PC-3 (cell line): Measurements from ENCODE around the gene MYO6. TPM values are rescaled to one million over a fixed set of nuclear protein-coding genes. Genes with fewer than 3 reads are reported as not detected.

Source experiments
- ATAC-seq: fragments of 200-7000 bp; cut with Tn5 transposase; 2 replicates; pipeline ENCODE4 v1.9.1; 2020; ENCODE audit warnings: mild to moderate bottlenecking, moderate library complexity
- BruUV-seq: library from RNA; stranded (reverse); fragments of 400-500 nt; replicated peaks from 2 replicates; lab custom pipeline; 2021; lab: Mats Ljungman, UMichigan
- CTCF ChIA-PET: fragments of 300-600 bp; sonication (Branson Sonifier 250); formaldehyde crosslinking; loops from one replicate; lab custom pipeline; 2022; ENCODE audit warnings: antibody characterized with exemption; lab: Charles Lee
- POLR2A ChIA-PET: fragments of 300-600 bp; sonication (Branson Sonifier 250); formaldehyde crosslinking; loops from one replicate; lab custom pipeline; 2022; ENCODE audit warnings: antibody characterized with exemption; ENCODE audit not compliant: unreplicated experiment; lab: Charles Lee
- DNase-seq: peaks from one replicate; pipeline ENCODE4 v3.0.0-alpha.2; 2015
- H2AFZ ChIP-seq: fragments of 300-600 bp; sonication (generic); 2 replicates; pipeline ENCODE4 v1.6.0; 2016; ENCODE audit warnings: antibody characterized with exemption, low read length
- H3F3A ChIP-seq: fragments of 300-600 bp; sonication (generic); one replicate; pipeline ENCODE4 v1.6.0; 2017; ENCODE audit warnings: antibody characterized with exemption, low read length, control low read depth, mild to moderate bottlenecking; ENCODE audit not compliant: unreplicated experiment
- H3K27ac ChIP-seq: fragments of 300-600 bp; sonication (generic); 2 replicates; pipeline ENCODE4 v1.5.1; 2016; ENCODE audit warnings: mild to moderate bottlenecking, low read length
- H3K27me3 ChIP-seq: fragments of 300-600 bp; sonication (generic); 2 replicates; pipeline ENCODE4 v1.6.1; 2016; ENCODE audit warnings: low read length, mixed read lengths
- H3K36me3 ChIP-seq: fragments of 300-600 bp; sonication (generic); 2 replicates; pipeline ENCODE4 v1.6.1; 2016; ENCODE audit warnings: low read depth, mixed run types, low read length, mixed read lengths
- H3K4me1 ChIP-seq: fragments of 300-600 bp; sonication (generic); 2 replicates; pipeline ENCODE4 v1.5.1; 2016; ENCODE audit warnings: low read length; ENCODE audit not compliant: insufficient read depth
- H3K4me2 ChIP-seq: fragments of 300-600 bp; sonication (generic); 2 replicates; pipeline ENCODE4 v1.6.0; 2016; ENCODE audit warnings: low read length
- H3K4me3 ChIP-seq: fragments of 300-600 bp; sonication (generic); 2 replicates; pipeline ENCODE4 v1.5.1; 2016; ENCODE audit warnings: mild to moderate bottlenecking, low read length, mixed read lengths
- H3K79me2 ChIP-seq: fragments of 300-600 bp; sonication (generic); 2 replicates; pipeline ENCODE4 v1.6.1; 2017; ENCODE audit warnings: low read length, mixed read lengths
- H3K9ac ChIP-seq: fragments of 300-600 bp; sonication (generic); 2 replicates; pipeline ENCODE4 v1.6.0; 2016; ENCODE audit warnings: mild to moderate bottlenecking, low read length
- H3K9me2 ChIP-seq: fragments of 300-600 bp; sonication (generic); replicated peaks from 2 replicates; pipeline ENCODE4 v1.6.1; 2016; ENCODE audit warnings: mixed run types, low read length, mixed read lengths
- H3K9me3 ChIP-seq: fragments of 300-600 bp; sonication (generic); 2 replicates; pipeline ENCODE4 v1.6.1; 2016; ENCODE audit warnings: low read length, mixed read lengths
- H4K20me1 ChIP-seq: fragments of 300-600 bp; sonication (generic); 2 replicates; pipeline ENCODE4 v1.6.1; 2016; ENCODE audit warnings: low read length, mixed read lengths
- EZH2 ChIP-seq: fragments of 300-600 bp; sonication (generic); IDR thresholded peaks from one replicate; pipeline ENCODE4 v1.6.1; 2017; ENCODE audit warnings: antibody characterized with exemption, mild to moderate bottlenecking, low read length; ENCODE audit not compliant: unreplicated experiment
- EZH2phosphoT487 ChIP-seq: fragments of 300-600 bp; sonication (generic); IDR thresholded peaks from 2 replicates; pipeline ENCODE4 v1.6.1; 2018; ENCODE audit warnings: mild to moderate bottlenecking, antibody characterized with exemption, low read length, borderline replicate concordance
- intact Hi-C: fragments of 100-400 bp; cut with micrococcal nuclease; formaldehyde crosslinking; loops from 2 replicates; pipeline ENCODE4 v1.9.0; 2023
- total RNA-seq: library from RNA; depleted of rRNA; stranded (reverse); fragments of >200 nt; gene quantifications from 2 replicates; pipeline ENCODE4 v1.2.3, GENCODE V29; 2014
- TF ChIP-seq, protein P1 (sequence below): fragments of 300-600 bp; sonication (generic); conservative IDR thresholded peaks from 2 replicates; pipeline ENCODE4 v1.5.1; 2017; ENCODE audit warnings: antibody characterized with exemption, low read depth, mild to moderate bottlenecking, low read length

MYO6 gene
- total RNA-seq, 1 experiment from 2014 or later, result 10.2 TPM

DNA sequence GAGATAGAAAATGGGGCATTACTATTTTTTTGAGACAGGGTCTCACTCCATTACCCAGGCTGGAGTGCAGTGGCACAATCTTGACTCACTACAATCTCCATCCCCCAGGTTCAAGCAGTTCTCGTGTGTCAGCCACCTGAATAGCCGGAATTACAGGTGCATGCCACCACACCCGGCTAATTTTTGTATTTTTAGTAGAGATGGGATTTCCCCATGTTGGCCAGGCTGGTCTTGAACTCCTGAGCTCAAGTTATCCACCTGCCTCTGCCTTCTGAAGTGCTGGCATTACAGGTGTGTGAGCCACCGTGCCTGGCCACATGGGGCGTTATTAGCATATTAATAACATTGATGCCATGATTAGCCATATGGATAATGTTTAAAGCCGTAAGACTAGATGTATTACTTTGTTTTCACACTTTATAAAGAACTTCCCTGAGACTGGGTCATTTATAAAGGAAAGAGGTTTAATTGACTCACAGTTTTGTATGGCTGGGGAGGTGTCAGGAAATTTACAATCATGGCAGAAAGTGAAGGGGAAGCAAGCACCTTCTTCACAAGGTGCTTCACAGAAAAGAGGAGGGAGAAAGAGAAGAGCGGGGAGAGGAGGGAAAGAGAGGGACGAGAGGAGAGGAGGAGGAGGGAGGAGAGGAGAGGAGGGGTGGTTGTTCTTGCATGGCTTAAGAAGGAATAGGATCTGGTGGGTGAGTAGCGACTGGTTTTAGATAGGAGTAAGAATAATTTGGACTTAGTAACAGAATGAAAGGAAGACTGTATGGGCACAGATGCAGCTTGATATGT is 51.9 kb downstream of the MYO6 start:
- DNase-seq (no peak), ATAC-seq (no peak)
- ChIA-PET POLR2A (no interaction called here), CTCF (no interaction called here)
- intact Hi-C loops, result no loop called here
- Histone ChIP-seq H3K79me2 (no peaks in the 10 kb centered on the region), H3K9ac (no peak overlapping the region), H3K4me1 (no peaks in the 10 kb centered on the region), H3K27ac (no peak overlapping the region), H3K27me3 (no peaks in the 10 kb centered on the region), H2AFZ (no peak overlapping the region), H3K4me2 (no peak overlapping the region), H3K9me3 (no peaks in the 10 kb centered on the region), H3K36me3 (no peaks in the 10 kb centered on the region), H3K4me3 (no peak overlapping the region), H4K20me1 (no peaks in the 10 kb centered on the region), H3K9me2 (no peaks in the 10 kb centered on the region), H3F3A (no peaks in the 10 kb centered on the region)
- BruUV-seq, result no TSS peak
- TF ChIP-seq, protein P1, sequence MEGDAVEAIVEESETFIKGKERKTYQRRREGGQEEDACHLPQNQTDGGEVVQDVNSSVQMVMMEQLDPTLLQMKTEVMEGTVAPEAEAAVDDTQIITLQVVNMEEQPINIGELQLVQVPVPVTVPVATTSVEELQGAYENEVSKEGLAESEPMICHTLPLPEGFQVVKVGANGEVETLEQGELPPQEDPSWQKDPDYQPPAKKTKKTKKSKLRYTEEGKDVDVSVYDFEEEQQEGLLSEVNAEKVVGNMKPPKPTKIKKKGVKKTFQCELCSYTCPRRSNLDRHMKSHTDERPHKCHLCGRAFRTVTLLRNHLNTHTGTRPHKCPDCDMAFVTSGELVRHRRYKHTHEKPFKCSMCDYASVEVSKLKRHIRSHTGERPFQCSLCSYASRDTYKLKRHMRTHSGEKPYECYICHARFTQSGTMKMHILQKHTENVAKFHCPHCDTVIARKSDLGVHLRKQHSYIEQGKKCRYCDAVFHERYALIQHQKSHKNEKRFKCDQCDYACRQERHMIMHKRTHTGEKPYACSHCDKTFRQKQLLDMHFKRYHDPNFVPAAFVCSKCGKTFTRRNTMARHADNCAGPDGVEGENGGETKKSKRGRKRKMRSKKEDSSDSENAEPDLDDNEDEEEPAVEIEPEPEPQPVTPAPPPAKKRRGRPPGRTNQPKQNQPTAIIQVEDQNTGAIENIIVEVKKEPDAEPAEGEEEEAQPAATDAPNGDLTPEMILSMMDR, result no peak
- TF ChIP-seq EZH2phosphoT487 (no peak), EZH2 (no peak)

DNA sequence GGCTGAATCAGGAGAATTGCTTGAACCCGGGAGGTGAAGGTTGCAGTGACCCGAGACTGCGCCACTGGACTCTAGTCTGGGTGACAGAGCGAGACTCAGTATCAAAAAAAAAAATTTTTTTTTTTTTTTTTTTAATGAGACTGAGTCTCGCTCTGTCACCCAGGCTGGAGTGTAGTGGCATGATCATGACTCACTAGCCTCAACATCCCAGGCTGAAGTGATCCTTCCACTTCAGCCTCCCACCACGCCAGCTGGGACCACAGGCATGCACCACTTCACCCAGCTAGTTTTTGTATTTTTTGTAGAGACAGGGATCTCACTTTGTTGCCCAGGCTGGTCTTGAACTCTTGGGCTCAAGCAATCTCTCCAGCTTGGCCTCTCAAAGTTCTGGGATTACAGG is 53.3 kb downstream of the MYO6 start:
- BruUV-seq, result no TSS peak
- Histone ChIP-seq H3K4me2 (no peak overlapping the region), H3K9me2 (no peaks in the 10 kb centered on the region), H3K9ac (no peak overlapping the region), H3K4me3 (no peak overlapping the region), H3K9me3 (no peaks in the 10 kb centered on the region), H3K36me3 (no peaks in the 10 kb centered on the region), H3K79me2 (no peaks in the 10 kb centered on the region), H3F3A (no peaks in the 10 kb centered on the region), H3K27ac (no peak overlapping the region), H4K20me1 (no peaks in the 10 kb centered on the region), H3K4me1 (no peaks in the 10 kb centered on the region), H3K27me3 (no peaks in the 10 kb centered on the region), H2AFZ (no peak overlapping the region)
- TF ChIP-seq, protein P1, result no peak
- TF ChIP-seq EZH2, result no peak
- no peak for TF ChIP-seq EZH2phosphoT487
- intact Hi-C loops, result no loop called here
- ATAC-seq (no peak), DNase-seq (no peak)
- POLR2A ChIA-PET, result no interaction called here
- CTCF ChIA-PET, result interaction anchor here (0.5 kb wide), 1 partner anchor 20 kb away, joined by 6 read pairs; no protein-coding TSS in a partner anchor

DNA sequence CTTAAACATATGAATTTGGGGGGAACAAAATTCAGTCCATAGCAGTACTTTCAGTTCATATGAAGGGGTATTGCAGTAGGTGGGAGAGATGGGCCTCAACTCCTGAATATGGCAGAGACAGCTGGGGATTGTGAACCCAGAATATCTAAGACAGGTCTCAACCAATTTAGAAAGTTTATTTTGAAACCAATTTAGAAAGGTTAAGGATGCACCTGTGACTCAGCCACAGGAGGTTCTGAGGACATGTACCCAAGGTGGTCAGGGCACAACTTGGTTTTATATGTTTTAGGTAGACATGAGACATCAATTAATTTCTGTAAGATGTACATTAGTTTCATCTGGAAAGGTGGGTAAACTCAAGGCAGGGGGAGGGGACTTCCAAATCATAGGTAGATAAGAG is 59.5 kb downstream of the MYO6 start:
- Histone ChIP-seq H3K27me3 (no peaks in the 10 kb centered on the region), H3K9me3 (no peaks in the 10 kb centered on the region), H3K4me3 (no peak overlapping the region), H3K27ac (no peak overlapping the region), H4K20me1 (no peaks in the 10 kb centered on the region), H3K4me1 (no peaks in the 10 kb centered on the region), H2AFZ (no peak overlapping the region), H3K36me3 (no peaks in the 10 kb centered on the region), H3F3A (no peaks in the 10 kb centered on the region), H3K79me2 (no peaks in the 10 kb centered on the region; the same call in 1 of the 2 replicates), H3K9ac (no peak overlapping the region), H3K4me2 (no peak overlapping the region), H3K9me2 (no peaks in the 10 kb centered on the region)
- CTCF ChIA-PET, result no interaction called here
- intact Hi-C loops, result no loop called here
- ATAC-seq (no peak), DNase-seq (no peak)
- TF ChIP-seq EZH2, result no peak
- TF ChIP-seq EZH2phosphoT487, result no peak
- TF ChIP-seq, protein P1, result no peak
- POLR2A ChIA-PET, result no interaction called here
- BruUV-seq, result no TSS peak
